Astrocyte (in vitro differentiated cells and primary cell): ENCODE data around the gene DHX29. TPM values are rescaled to one million over a fixed set of nuclear protein-coding genes. Genes with fewer than 3 reads are reported as not detected.

ENCODE experiments used
- DNase-seq: peaks from one replicate; pipeline ENCODE4 v3.0.0-alpha.2; 2010; ENCODE audit warnings: low read depth
- FAIRE-seq: peaks from 2 replicates; lab custom pipeline; 2011; peaks lifted over from hg19 to GRCh38; lab: Jason Lieb, UNC
- H2AFZ ChIP-seq: 2 replicates; pipeline ENCODE4 v1.6.0; 2012; ENCODE audit warnings: low read depth, low read length, inconsistent platforms
- H3K27ac ChIP-seq: 2 replicates; pipeline ENCODE4 v1.5.1; 2011; ENCODE audit warnings: low read depth, low read length, inconsistent platforms
- H3K27me3 ChIP-seq: 2 replicates; pipeline ENCODE4 v1.6.0; 2011; ENCODE audit warnings: low read length, inconsistent platforms; ENCODE audit not compliant: insufficient read depth
- H3K36me3 ChIP-seq: 2 replicates; pipeline ENCODE4 v1.5.1; 2011; ENCODE audit warnings: low read length, inconsistent platforms; ENCODE audit not compliant: insufficient read depth
- H3K4me1 ChIP-seq: 2 replicates; pipeline ENCODE4 v1.5.1; 2011; ENCODE audit warnings: low read length, inconsistent platforms; ENCODE audit not compliant: insufficient read depth
- H3K4me2 ChIP-seq: 2 replicates; pipeline ENCODE4 v1.6.0; 2012; ENCODE audit warnings: low read length, inconsistent platforms
- H3K4me3 ChIP-seq: 2 replicates; pipeline ENCODE4 v1.5.1; 2011; ENCODE audit warnings: low read depth, mild to moderate bottlenecking, low read length, inconsistent platforms; ENCODE audit not compliant: insufficient read depth
- H3K79me2 ChIP-seq: 2 replicates; pipeline ENCODE4 v1.6.0; 2012; ENCODE audit warnings: mild to moderate bottlenecking, low read length, inconsistent platforms; ENCODE audit not compliant: insufficient read depth
- H3K9ac ChIP-seq: 2 replicates; pipeline ENCODE4 v1.6.0; 2012; ENCODE audit warnings: mild to moderate bottlenecking, low read length, inconsistent platforms
- H3K9me3 ChIP-seq: 2 replicates; pipeline ENCODE4 v1.5.1; 2012; ENCODE audit warnings: low read depth, mild to moderate bottlenecking, low read length, inconsistent platforms; ENCODE audit not compliant: insufficient read depth
- H4K20me1 ChIP-seq: 2 replicates; pipeline ENCODE4 v1.6.0; 2012; ENCODE audit warnings: low read length, inconsistent platforms; ENCODE audit not compliant: insufficient read depth
- H3K27ac Mint-ChIP-seq: one replicate; pipeline ENCODE4 v1.8.0; 2021; ENCODE audit warnings: mild to moderate bottlenecking, mixed read lengths; ENCODE audit not compliant: unreplicated experiment
- H3K27me3 Mint-ChIP-seq: one replicate; pipeline ENCODE4 v1.8.0; 2021; ENCODE audit warnings: low read depth, mixed read lengths; ENCODE audit not compliant: unreplicated experiment
- H3K36me3 Mint-ChIP-seq: one replicate; pipeline ENCODE4 v1.8.0; 2021; ENCODE audit warnings: low read depth, mixed read lengths; ENCODE audit not compliant: unreplicated experiment
- H3K4me1 Mint-ChIP-seq: one replicate; pipeline ENCODE4 v1.8.0; 2021; ENCODE audit warnings: low read depth, mixed read lengths; ENCODE audit not compliant: unreplicated experiment
- H3K4me3 Mint-ChIP-seq: one replicate; pipeline ENCODE4 v1.8.0; 2021; ENCODE audit warnings: mild to moderate bottlenecking, moderate library complexity, mixed read lengths; ENCODE audit not compliant: unreplicated experiment
- H3K9me3 Mint-ChIP-seq: one replicate; pipeline ENCODE4 v1.8.0; 2021; ENCODE audit warnings: mild to moderate bottlenecking, mixed read lengths; ENCODE audit not compliant: unreplicated experiment
- CTCF ChIP-seq: IDR thresholded peaks from 2 replicates; pipeline ENCODE4 v1.5.1; 2011; ENCODE audit warnings: low read depth, mild to moderate bottlenecking, inconsistent platforms, low read length, moderate library complexity; ENCODE audit not compliant: insufficient read depth
- EZH2 ChIP-seq: IDR thresholded peaks from 2 replicates; pipeline ENCODE4 v1.6.1; 2012; ENCODE audit warnings: mild to moderate bottlenecking, low read length, inconsistent platforms; ENCODE audit not compliant: insufficient read depth
- total RNA-seq: library from RNA; stranded (reverse); gene quantifications from 2 replicates; pipeline ENCODE4 v1.2.1, GENCODE V29; 2021

Gene DHX29
- total RNA-seq, 1 donor from 2014 or later, result 27.0 TPM

DNA sequence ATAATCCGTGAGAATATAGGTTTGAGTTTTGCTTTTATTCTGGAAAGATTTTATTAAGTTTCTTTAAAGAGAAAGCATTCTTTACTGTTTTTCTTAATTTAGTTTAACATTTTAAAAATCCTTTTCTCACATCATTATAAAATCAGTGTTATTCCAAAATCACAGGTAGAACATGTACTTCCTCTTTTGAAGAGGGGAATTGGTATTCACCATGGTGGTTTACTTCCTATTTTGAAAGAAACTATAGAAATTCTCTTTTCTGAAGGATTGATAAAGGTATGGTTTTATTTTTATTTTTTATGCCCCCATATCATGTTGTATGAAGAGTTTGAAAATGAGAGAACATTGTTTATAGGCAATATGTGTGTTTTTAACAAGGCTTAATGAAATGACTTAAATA is 43.3 kb upstream of the DHX29 start:
- no peaks in the 10 kb centered on the region for H3K4me1 ChIP-seq
- no peak overlapping the region for H3K4me3 Mint-ChIP-seq
- FAIRE-seq (no peak), DNase-seq (no peak)
- no peak overlapping the region for H2AFZ ChIP-seq
- peaks cover 4% of the 10 kb centered on the region for H3K79me2 ChIP-seq
- no peaks in the 10 kb centered on the region for H3K27me3 Mint-ChIP-seq
- no peak overlapping the region for H3K27ac ChIP-seq
- no peak for TF ChIP-seq CTCF
- TF ChIP-seq EZH2, result no peak
- no peak overlapping the region for H3K4me3 ChIP-seq
- peaks cover 2% of the 10 kb centered on the region for H3K9me3 Mint-ChIP-seq
- no peak overlapping the region for H3K4me2 ChIP-seq
- H4K20me1 ChIP-seq, result no peaks in the 10 kb centered on the region
- H3K36me3 ChIP-seq, result peaks cover 50% of the 10 kb centered on the region
- H3K9ac ChIP-seq, result no peak overlapping the region
- no peaks in the 10 kb centered on the region for H3K27me3 ChIP-seq
- H3K9me3 ChIP-seq, result no peaks in the 10 kb centered on the region
- H3K36me3 Mint-ChIP-seq, result peaks cover 28% of the 10 kb centered on the region
- H3K4me1 Mint-ChIP-seq, result no peaks in the 10 kb centered on the region
- H3K27ac Mint-ChIP-seq, result no peak overlapping the region

GRCh38 chr5:55347786-55348185 is 40.3 kb upstream of the DHX29 start:
- no peak for FAIRE-seq
- H3K4me1 ChIP-seq, result no peaks in the 10 kb centered on the region
- H3K4me3 ChIP-seq, result no peak overlapping the region
- no peaks in the 10 kb centered on the region for H3K4me1 Mint-ChIP-seq
- H3K36me3 Mint-ChIP-seq, result peaks cover 22% of the 10 kb centered on the region
- H3K79me2 ChIP-seq, result peaks cover 4% of the 10 kb centered on the region
- no peaks in the 10 kb centered on the region for H3K27me3 Mint-ChIP-seq
- H3K4me2 ChIP-seq, result no peak overlapping the region
- H4K20me1 ChIP-seq, result no peaks in the 10 kb centered on the region
- peaks cover 2% of the 10 kb centered on the region for H3K9me3 Mint-ChIP-seq
- no peak for DNase-seq
- H3K27ac Mint-ChIP-seq, result no peak overlapping the region
- no peak for TF ChIP-seq CTCF
- no peak for TF ChIP-seq EZH2
- H3K27me3 ChIP-seq, result no peaks in the 10 kb centered on the region
- no peak overlapping the region for H3K9ac ChIP-seq
- H3K9me3 ChIP-seq, result no peaks in the 10 kb centered on the region
- H3K27ac ChIP-seq, result no peak overlapping the region
- peaks cover 50% of the 10 kb centered on the region for H3K36me3 ChIP-seq
- no peak overlapping the region for H2AFZ ChIP-seq
- no peak overlapping the region for H3K4me3 Mint-ChIP-seq

DNA sequence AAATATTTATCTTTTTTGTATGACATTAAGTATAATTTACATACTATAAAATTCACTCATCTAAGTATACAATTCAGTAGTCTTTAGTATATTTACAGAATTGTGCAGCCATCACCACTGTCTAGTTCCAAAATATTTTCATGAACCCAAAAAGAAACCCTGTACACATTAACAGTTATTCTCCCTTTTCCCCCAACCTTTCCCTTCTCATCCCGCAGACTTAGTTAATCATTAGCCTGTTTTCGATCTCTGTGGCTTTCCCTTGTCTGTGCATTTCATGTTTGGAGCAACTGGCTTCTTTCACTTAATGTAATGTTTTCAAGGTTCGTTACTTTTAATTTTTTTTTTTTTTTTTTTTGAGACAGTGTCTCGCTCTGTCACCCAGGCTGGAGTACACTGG is 37.8 kb upstream of the DHX29 start:
- no peak overlapping the region for H3K9ac ChIP-seq
- DNase-seq, result no peak
- Mint-ChIP-seq H3K9me3 (peaks cover 2% of the 10 kb centered on the region), H3K4me3 (no peak overlapping the region), H3K27me3 (no peaks in the 10 kb centered on the region), H3K36me3 (peaks cover 22% of the 10 kb centered on the region), H3K4me1 (no peaks in the 10 kb centered on the region), H3K27ac (no peak overlapping the region)
- H4K20me1 ChIP-seq, result no peaks in the 10 kb centered on the region
- no peak overlapping the region for H3K27ac ChIP-seq
- no peak overlapping the region for H3K4me3 ChIP-seq
- H3K79me2 ChIP-seq, result peaks cover 4% of the 10 kb centered on the region
- no peak overlapping the region for H2AFZ ChIP-seq
- H3K36me3 ChIP-seq, result peaks cover 50% of the 10 kb centered on the region
- no peaks in the 10 kb centered on the region for H3K27me3 ChIP-seq
- no peak overlapping the region for H3K4me2 ChIP-seq
- no peaks in the 10 kb centered on the region for H3K9me3 ChIP-seq
- TF ChIP-seq CTCF (no peak), EZH2 (no peak)
- FAIRE-seq, result no peak
- no peaks in the 10 kb centered on the region for H3K4me1 ChIP-seq
